Naive B cell (primary cell): ENCODE measurements around the gene FALEC. TPM values are rescaled to one million over a fixed set of nuclear protein-coding genes. Genes with fewer than 3 reads are reported as not detected.

ENCODE experiments used
- ATAC-seq, 2 donors: fragments of 150-1000 bp; cut with Tn5 transposase; 2 replicates each; pipeline ENCODE4 v1.10.0; 2021; ENCODE audit warnings: low read depth in 2 of 2, mild to moderate bottlenecking in 2 of 2, moderate library complexity in 2 of 2
- DNase-seq: peaks from one replicate; pipeline ENCODE4 v3.0.0; 2022
- H3K27ac Mint-ChIP-seq, 6 donors: one replicate each; pipeline ENCODE4 v1.8.0; 2020 to 2022; ENCODE audit warnings: mild to moderate bottlenecking in 6 of 6, mixed read lengths in 6 of 6, moderate library complexity in 5 of 6, inconsistent platforms in 2 of 6
- H3K27me3 Mint-ChIP-seq, 3 donors: one replicate each; pipeline ENCODE4 v1.8.0; 2021 to 2022; ENCODE audit warnings: mixed read lengths in 3 of 3, mild to moderate bottlenecking in 1 of 3
- H3K36me3 Mint-ChIP-seq, 2 donors: one replicate each; pipeline ENCODE4 v1.8.0; 2020 to 2022; ENCODE audit warnings: mixed read lengths in 2 of 2, inconsistent platforms in 1 of 2, mild to moderate bottlenecking in 1 of 2
- H3K4me1 Mint-ChIP-seq, 3 donors: one replicate each; pipeline ENCODE4 v1.8.0; 2020 to 2022; ENCODE audit warnings: mixed read lengths in 3 of 3, inconsistent platforms in 1 of 3, mild to moderate bottlenecking in 1 of 3, moderate library complexity in 1 of 3
- H3K4me3 Mint-ChIP-seq, 8 donors: one replicate each; pipeline ENCODE4 v1.8.0; 2020 to 2022; ENCODE audit warnings: mild to moderate bottlenecking in 8 of 8, mixed read lengths in 8 of 8, moderate library complexity in 8 of 8, inconsistent platforms in 2 of 8
- H3K9me3 Mint-ChIP-seq, 7 donors: one replicate each; pipeline ENCODE4 v1.8.0; 2020 to 2022; ENCODE audit warnings: mixed read lengths in 7 of 7, mild to moderate bottlenecking in 5 of 7, inconsistent platforms in 2 of 7, moderate library complexity in 1 of 7
- polyA plus RNA-seq, 6 donors: library from polyadenylated mRNA; unstranded; fragments of 300-500 nt; fragmentation: Illumina TruSeq; gene quantifications; one replicate each; pipeline ENCODE4 v1.2.3, GENCODE V29; 2021; ENCODE audit warnings: low read depth in 6 of 6

The FALEC gene
- polyA plus RNA-seq, 6 donors from 2014 or later: 0.68 to 2.6 (median 1.3) TPM; not detected in 2

DNA sequence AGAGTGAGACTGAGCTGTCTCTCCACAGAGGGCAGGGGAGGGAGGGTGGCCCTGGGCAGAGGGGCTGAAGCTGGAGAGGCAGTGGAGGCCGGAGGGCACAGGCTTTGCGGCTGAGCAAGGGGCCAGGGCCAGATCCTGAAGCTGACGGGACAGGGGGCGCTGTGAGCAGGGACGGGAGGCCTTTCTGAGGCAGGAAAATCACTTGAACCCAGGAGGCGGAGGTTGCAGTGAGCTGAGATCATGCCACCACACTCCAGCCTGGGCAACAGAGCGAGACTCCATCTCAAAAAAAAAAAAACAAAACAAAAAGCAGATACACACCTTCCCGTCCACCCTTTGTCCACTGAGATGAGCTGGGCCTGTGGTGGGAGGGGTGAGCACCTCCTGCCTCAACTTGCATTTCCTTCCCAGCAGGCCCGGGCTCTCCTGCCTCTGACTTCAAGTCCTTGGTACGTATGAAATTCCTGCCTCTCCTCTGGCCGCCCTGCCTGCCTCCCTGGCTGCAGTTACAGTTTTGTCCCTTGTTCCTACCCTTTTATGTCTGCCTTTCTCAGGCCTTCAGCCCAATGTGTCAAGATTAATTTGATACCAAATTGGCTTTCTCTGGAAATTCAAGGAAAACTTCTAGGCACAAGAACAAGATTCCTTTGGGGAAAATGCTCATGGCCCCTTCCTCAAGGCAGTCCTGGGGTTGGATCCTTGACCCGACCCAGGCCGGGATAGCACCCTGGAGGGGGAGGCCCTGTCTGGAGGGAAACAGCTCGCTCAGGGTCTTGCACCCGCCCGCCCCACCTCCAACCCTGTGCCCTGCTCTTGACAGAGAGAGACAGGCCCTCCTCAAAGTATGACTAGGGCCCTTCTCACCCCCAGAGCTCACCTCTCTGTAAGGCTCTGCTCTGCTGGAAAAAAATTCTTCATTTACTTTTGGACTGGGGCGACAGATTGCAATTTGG lies 22.5 kb downstream of the FALEC start:
- Mint-ChIP-seq H3K4me3 (no peak overlapping the region), H3K27ac (peak overlapping the region in 1 of 6 donors; percentile 44), H3K4me1 (no peaks in the 10 kb centered on the region)

DNA sequence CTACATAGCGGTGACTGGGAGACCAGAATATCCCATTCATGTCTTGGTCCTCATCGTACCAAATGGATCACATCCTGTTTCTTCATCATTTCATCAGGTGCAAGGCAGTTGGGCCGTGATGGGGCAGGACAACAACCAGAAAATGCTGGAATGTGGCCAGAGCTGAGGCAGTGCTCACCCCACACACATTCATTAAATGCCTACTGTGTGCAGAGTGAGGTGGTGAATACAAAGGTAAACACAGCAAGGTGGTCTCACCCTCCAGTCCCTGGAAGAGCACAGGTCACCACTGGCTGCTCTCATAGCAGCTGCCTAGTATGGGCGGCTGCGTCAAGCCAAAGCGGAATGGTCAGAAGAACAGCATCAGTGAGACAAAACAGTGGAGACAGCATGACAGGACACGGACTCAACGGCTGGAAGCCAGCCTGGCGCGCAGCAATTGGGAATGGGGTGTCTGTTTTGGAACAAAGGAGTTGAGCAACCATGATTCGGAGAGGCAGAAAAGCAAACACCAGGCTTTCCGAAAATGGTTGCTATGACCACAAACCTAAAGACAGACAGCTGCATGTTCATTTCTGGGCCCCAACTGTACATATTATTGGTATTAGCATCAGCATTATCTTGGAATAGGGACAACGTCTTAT lies 28.1 kb downstream of the FALEC start:
- no peak for DNase-seq
- no peak for ATAC-seq
- H3K4me3 Mint-ChIP-seq: no peak overlapping the region
- H3K4me1 Mint-ChIP-seq: peaks cover 0 to 5% (median 4%) of the 10 kb centered on the region in 3 donors
- peaks cover 8 to 17% (median 8%) of the 10 kb centered on the region in 3 donors for H3K27me3 Mint-ChIP-seq
- H3K27ac Mint-ChIP-seq: no peak overlapping the region
- no peaks in the 10 kb centered on the region for H3K36me3 Mint-ChIP-seq
- H3K9me3 Mint-ChIP-seq: no peaks in the 10 kb centered on the region

More for the DNA sequence above, 22.5 kb downstream of the FALEC start:
- ATAC-seq (no peak), DNase-seq (no peak)
- Mint-ChIP-seq H3K36me3 (no peaks in the 10 kb centered on the region), H3K27me3 (peaks cover 0 to 8% (median 0%) of the 10 kb centered on the region in 3 donors), H3K9me3 (no peaks in the 10 kb centered on the region)

DNA sequence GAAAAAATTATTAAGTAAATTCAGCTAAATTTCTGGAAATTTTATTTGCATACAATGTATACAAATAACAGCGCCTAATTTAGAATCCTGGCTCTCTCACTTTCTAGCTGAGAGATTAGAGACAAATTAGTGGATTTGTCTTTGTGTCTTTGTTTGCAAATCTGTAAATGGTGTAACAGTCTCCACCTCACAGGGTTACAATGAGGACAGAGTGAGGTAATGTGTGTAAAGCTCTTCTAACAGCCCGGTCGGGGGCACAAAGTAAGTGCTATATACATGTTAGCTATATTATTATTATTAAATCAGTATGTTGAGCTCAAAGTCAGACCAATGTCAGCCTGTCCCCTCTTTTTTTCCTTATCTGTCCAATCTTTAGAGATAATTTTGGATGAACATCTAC lies 28.7 kb downstream of the FALEC start:
- Mint-ChIP-seq H3K4me3 (no peak overlapping the region), H3K27ac (no peak overlapping the region), H3K27me3 (peaks cover 7 to 17% (median 9%) of the 10 kb centered on the region in 3 donors), H3K4me1 (peaks cover 0 to 5% (median 4%) of the 10 kb centered on the region in 3 donors), H3K9me3 (no peaks in the 10 kb centered on the region), H3K36me3 (no peaks in the 10 kb centered on the region)
- ATAC-seq (no peak), DNase-seq (no peak)

DNA sequence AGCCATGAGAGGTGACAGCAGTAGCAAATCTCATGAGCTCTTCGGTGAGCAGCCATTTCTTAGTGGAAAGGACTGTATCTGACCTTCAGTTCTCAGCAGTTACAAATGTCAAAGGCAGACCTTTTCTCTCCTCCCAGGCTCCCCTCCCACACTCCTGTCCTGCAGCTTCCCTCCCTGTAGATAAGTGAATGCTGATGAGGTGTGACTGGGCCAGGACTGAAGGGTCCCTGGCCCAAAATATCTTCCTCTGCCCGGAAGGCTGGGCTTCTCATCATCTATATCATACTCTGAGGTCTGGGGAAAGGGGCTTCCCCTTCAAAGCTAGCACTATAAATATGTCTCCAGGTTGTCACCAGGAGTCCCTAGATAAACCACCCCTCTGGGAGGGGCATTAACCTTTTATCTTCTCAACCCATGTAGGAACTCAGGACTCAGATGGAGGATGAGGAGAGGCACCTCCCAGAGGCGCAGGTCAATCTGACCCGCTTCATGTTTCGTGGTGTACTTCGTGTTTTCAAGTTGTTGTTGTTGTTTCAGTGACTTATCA lies 30.0 kb downstream of the FALEC start:
- no peaks in the 10 kb centered on the region for H3K36me3 Mint-ChIP-seq
- DNase-seq: no peak
- H3K9me3 Mint-ChIP-seq: no peaks in the 10 kb centered on the region
- no peak for ATAC-seq
- no peak overlapping the region for H3K4me3 Mint-ChIP-seq
- H3K4me1 Mint-ChIP-seq: peaks cover 5 to 12% (median 11%) of the 10 kb centered on the region in 3 donors
- H3K27me3 Mint-ChIP-seq: peaks cover 7 to 26% (median 9%) of the 10 kb centered on the region in 3 donors
- no peak overlapping the region for H3K27ac Mint-ChIP-seq

DNA sequence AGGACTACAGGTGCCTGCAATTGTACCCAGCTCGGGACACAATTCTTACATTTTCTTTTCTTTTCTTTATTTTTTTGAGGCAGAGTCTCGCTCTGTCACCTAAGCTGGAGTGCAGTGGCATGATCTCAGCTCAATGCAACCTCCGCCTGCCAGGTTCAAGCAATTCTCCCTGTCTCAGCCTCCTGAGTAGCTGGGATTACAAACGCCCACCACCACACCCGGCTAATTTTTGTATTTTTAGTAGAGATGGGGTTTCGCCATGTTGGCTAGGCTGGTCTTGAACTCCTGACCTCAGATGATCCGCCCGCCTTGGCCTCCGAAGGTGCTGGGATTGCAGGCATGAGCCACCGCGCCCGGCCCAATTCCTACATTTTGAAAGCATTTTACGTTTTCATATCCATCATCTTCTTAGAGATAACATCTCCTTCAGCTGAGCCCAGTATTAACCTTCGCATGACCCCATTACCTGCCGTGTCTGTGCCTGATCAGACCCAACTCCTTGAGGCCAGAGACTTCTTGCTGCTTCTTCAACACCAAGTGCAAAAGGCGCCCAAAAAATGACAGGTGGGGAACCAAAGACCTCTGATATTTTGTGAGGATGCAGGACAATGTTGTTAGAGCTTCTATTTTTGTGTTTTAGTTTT lies 30.9 kb downstream of the FALEC start:
- ATAC-seq: no peak
- Mint-ChIP-seq H3K9me3 (no peaks in the 10 kb centered on the region), H3K4me1 (peaks cover 8 to 17% (median 16%) of the 10 kb centered on the region in 3 donors), H3K27ac (no peak overlapping the region), H3K27me3 (peaks cover 7 to 34% (median 12%) of the 10 kb centered on the region in 3 donors), H3K4me3 (no peak overlapping the region), H3K36me3 (no peaks in the 10 kb centered on the region)
- no peak for DNase-seq

DNA sequence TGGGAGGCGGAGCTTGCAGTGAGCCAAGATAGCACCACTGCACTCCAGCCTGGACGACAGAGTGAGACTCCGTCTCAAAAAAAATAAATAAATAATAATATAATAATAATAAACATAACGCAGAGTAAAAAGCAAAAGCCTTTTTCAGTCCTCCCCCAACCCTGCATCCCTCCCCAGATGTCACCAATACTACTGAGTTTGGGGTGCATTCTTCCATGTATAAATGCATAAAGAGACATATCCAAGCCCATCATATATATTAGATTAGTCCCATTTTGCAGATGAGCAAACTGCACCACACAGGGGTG lies 32.7 kb downstream of the FALEC start:
- Mint-ChIP-seq H3K27me3 (peaks cover 7 to 34% (median 12%) of the 10 kb centered on the region in 3 donors), H3K4me3 (peak overlapping the region; percentile 76 to 88 (median 86)), H3K27ac (no peak overlapping the region), H3K9me3 (no peaks in the 10 kb centered on the region), H3K4me1 (peaks cover 23 to 31% (median 29%) of the 10 kb centered on the region in 3 donors), H3K36me3 (no peaks in the 10 kb centered on the region)
- ATAC-seq (no peak), DNase-seq (no peak)

DNA sequence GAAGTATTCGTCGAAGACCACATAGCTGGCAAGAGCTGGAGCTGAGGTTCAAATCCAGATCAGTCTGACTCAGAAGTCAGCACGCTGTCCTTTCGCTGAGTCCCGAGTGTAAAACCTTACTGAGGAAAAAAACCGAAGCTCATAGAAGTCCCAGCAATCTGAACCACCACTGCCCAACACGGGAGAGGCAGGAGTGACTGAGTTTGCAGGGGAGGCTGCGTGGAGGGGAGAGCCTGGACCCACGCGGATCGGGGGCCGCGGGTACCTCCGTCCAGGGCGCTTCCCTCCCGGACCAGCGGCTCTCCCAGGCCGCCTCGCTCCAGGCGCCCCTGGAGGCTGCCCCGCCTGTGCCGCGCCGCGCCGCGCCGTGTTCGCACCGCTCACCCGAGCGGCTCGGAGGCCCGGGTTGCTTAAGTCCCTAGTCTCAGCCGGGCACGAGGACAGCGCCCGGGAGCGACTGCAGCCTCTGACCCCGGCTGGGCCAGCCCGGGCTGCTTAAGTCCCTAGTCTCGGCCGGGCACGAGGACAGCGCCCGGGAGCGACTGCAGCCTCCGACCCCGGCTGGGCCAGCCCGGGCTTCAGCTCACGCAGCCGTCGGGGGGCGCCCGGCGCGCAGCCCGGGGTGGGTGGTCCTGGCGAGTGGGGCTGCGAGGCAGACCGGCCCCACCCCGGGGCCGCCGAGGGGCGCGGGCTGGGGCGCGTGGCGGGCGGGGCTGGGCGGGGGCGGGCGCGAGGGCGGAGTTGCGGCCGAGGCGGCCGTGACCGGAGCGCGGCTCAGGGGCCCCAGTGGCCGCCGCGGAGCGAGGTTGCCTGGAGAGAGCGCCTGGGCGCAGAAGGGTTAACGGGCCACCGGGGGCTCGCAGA lies 33.3 kb downstream of the FALEC start, which contains the start of gene ADAMTSL4:
Gene ADAMTSL4 (plus strand): TSS at position 777 of the 864 bp plus-strand sequence. CDS start 2,881 bp downstream, outside the sequence.
- Mint-ChIP-seq H3K9me3 (no peaks in the 10 kb centered on the region), H3K27ac (peak within 1 kb of the TSS in 3 of 6 donors; percentile 47 to 59 (median 47)), H3K36me3 (no peaks in the 10 kb centered on the region), H3K4me3 (peak within 1 kb of the TSS; percentile 79 to 92 (median 87)), H3K27me3 (peaks cover 7 to 34% (median 12%) of the 10 kb centered on the region in 3 donors), H3K4me1 (peaks cover 23 to 31% (median 29%) of the 10 kb centered on the region in 3 donors)
- DNase-seq (peak; percentile 28), ATAC-seq (peak; percentile 78 to 80)

DNA sequence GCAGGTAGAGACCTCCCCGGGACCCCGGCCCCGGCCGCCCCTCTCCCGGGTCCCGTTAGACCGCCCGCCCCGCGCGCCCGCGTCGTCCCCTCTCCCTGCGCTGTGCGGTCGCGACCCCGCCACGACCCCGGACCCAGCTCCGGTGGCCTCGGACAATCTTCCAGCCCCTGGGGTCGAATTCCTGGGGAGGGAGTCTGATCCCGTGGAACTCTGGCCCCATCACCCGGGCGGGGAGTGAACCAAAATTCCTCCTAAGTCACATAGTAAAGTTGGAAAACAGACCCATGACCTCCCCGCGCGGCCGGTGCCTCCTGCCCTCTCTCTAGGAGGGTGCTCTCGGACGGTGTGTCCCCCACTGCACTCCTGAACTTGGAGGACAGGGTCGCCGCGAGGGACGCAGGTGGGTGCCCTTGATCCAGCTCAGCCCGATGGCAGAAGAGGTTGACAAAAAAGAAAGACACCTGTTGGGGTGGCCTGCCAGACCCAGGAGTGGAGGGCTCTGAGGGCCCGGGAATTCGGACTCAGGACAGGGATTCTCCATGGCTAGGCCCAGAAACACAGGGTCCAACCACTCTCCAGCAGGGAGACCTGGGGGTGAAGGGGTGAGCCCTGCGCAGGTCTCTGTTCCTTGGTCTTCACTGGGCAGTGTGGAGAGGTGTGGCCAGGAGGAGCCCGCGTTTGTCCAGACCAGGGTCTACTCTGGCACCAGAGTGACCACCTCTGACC lies 34.1 kb downstream of the FALEC start:
- no peaks in the 10 kb centered on the region for H3K36me3 Mint-ChIP-seq
- peak overlapping the region in 3 of 6 donors; percentile 47 to 59 (median 47) for H3K27ac Mint-ChIP-seq
- H3K4me1 Mint-ChIP-seq: peaks cover 23 to 31% (median 29%) of the 10 kb centered on the region in 3 donors
- H3K27me3 Mint-ChIP-seq: peaks cover 7 to 34% (median 12%) of the 10 kb centered on the region in 3 donors
- peak overlapping the region; percentile 59 to 92 (median 84) for H3K4me3 Mint-ChIP-seq
- no peaks in the 10 kb centered on the region for H3K9me3 Mint-ChIP-seq
- DNase-seq (no peak), ATAC-seq (peak in 1 of 2 donors; percentile 2)

DNA sequence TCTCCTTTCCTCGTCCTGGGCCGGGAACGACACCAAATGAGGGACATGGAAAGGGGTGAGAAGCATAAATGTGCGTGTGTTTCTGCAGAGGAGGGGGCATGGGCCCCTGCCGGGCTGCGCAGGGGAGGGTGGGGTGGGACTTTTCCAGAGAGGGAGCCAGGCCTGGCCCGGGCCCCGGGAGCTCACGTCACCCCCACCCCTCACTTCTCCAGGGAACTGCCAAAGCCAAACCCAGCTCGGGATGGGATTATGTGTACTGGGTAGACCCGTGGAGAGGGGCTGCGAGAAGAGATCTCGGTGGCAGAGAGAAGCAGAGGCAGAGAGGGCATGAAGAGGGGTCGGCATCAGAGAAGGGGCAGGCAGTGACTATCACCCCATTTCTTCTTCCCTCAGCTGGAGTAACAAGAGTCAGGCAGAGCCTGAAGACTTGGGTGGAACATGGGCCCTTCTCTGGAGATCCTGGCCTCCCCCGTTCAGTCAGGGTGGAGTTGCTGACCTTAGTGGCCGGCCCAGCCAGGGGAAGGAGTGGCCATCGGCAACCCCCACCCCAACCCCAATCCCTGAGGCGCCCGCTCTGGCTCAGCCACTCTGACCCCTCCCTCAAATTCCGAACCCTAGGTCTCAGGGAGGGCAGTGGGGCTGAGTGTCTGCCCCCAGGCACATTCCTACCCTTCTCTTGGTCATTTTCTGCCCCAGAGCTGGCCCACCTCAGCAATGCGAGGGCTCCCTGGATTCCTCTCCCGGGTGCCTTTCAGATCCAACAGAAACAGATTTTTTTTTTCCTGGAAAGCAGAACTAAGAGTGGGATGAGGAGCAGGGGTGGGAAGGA lies 34.9 kb downstream of the FALEC start:
- DNase-seq: no peak
- ATAC-seq: no peak
- Mint-ChIP-seq H3K4me1 (peaks cover 23 to 31% (median 29%) of the 10 kb centered on the region in 3 donors), H3K4me3 (peak overlapping the region in 7 of 8 donors; percentile 37 to 92 (median 71)), H3K27me3 (peaks cover 7 to 32% (median 12%) of the 10 kb centered on the region in 3 donors), H3K27ac (no peak overlapping the region), H3K36me3 (no peaks in the 10 kb centered on the region), H3K9me3 (no peaks in the 10 kb centered on the region)

DNA sequence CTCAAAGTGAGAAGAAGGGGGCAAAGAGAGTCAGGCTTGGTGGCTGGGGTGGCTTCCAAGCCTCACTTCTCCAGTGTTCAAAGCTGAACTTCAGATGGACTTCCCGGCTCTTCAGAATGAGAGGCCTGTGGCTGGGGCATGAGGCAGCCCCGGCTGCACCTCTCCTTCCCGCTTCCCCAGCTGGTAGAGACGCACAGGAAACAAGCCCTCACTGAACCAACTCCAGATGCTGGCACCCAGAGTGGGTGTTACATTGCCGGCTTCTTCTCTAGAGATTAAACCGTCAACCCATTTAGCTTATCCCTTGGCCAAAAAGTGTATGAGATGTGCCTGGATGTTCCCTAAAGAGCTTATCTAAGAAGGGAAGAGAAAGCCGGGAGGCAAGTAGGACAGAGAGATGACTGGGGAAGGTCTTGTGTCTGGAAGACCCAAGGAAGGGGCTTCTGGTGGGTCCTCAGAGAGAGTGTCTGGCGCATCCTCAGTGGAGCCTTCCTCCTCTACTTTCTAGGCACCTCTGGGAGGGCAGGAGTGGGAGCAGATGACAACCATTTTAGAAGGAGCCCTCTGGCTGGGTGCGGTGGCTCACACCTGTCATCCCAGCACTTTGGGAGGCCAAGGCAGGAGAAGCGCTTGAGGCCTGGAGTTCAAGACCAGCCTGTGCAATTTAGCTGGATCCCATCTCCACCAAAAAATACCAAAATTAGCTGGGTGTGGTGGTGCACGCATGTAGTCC lies 35.7 kb downstream of the FALEC start:
- DNase-seq: no peak
- H3K27ac Mint-ChIP-seq: no peak overlapping the region
- peaks cover 7 to 26% (median 12%) of the 10 kb centered on the region in 3 donors for H3K27me3 Mint-ChIP-seq
- H3K9me3 Mint-ChIP-seq: no peaks in the 10 kb centered on the region
- ATAC-seq: no peak
- H3K4me3 Mint-ChIP-seq: peak overlapping the region in 5 of 8 donors; percentile 3 to 76 (median 47)
- peaks cover 25 to 31% (median 29%) of the 10 kb centered on the region in 3 donors for H3K4me1 Mint-ChIP-seq
- H3K36me3 Mint-ChIP-seq: no peaks in the 10 kb centered on the region

DNA sequence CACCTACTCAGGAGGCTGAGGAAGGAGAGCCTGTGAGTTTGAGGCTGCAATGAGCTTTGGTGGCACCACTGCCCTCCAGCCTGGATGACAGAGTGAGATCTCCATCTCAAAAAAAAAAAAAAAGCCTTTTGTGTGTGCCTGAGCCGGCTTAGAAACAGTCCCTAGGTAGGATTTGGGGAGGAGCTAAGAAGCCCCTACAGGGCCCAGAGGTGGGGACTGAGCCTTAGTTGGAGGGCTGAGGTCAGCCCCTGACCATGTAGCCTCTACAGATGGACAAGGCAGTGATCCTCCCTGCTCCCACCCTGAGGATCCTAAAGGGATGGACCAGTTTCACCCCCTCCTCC lies 36.2 kb downstream of the FALEC start:
- H3K4me3 Mint-ChIP-seq: peak overlapping the region in 1 of 8 donors; percentile 42
- peaks cover 7 to 20% (median 8%) of the 10 kb centered on the region in 3 donors for H3K27me3 Mint-ChIP-seq
- H3K9me3 Mint-ChIP-seq: no peaks in the 10 kb centered on the region
- no peaks in the 10 kb centered on the region for H3K36me3 Mint-ChIP-seq
- peaks cover 25 to 31% (median 29%) of the 10 kb centered on the region in 3 donors for H3K4me1 Mint-ChIP-seq
- no peak for ATAC-seq
- no peak for DNase-seq
- peak overlapping the region in 1 of 6 donors; percentile 78 for H3K27ac Mint-ChIP-seq
